ENCODE results near the gene TENT4B. TPM values are rescaled to one million over a fixed set of nuclear protein-coding genes. Genes with fewer than 3 reads are reported as not detected.

The TENT4B gene
- total and polyA plus RNA-seq, 8 donors, result 1.9 to 7.2 (median 5.3) TPM

GRCh38 chr16:50267651-50268050 is 114.5 kb downstream of the TENT4B start:
- Histone ChIP-seq H3K27ac (peak overlapping the region in 1 of 4 donors; percentile 15), H3K4me3 (no peak overlapping the region), H3K4me1 (no peaks in the 10 kb centered on the region), H3K9me3 (no peaks in the 10 kb centered on the region), H3K36me3 (no peaks in the 10 kb centered on the region), H3K27me3 (no peaks in the 10 kb centered on the region)
- DNase-seq (peak in 2 of 6 donors; percentile 24 to 26), ATAC-seq (peak in 1 of 4 donors; percentile 25), FAIRE-seq (no peak)
- 66 to 69% methylated on average over 3 of the region's 3 CpGs for WGBS, 2 donors
- intact Hi-C loops (cut with DNase I), result no loop called here
- TF ChIP-seq, protein P1, sequence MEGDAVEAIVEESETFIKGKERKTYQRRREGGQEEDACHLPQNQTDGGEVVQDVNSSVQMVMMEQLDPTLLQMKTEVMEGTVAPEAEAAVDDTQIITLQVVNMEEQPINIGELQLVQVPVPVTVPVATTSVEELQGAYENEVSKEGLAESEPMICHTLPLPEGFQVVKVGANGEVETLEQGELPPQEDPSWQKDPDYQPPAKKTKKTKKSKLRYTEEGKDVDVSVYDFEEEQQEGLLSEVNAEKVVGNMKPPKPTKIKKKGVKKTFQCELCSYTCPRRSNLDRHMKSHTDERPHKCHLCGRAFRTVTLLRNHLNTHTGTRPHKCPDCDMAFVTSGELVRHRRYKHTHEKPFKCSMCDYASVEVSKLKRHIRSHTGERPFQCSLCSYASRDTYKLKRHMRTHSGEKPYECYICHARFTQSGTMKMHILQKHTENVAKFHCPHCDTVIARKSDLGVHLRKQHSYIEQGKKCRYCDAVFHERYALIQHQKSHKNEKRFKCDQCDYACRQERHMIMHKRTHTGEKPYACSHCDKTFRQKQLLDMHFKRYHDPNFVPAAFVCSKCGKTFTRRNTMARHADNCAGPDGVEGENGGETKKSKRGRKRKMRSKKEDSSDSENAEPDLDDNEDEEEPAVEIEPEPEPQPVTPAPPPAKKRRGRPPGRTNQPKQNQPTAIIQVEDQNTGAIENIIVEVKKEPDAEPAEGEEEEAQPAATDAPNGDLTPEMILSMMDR (IDR thresholded peaks at IDR 0.05), result no peak

DNA sequence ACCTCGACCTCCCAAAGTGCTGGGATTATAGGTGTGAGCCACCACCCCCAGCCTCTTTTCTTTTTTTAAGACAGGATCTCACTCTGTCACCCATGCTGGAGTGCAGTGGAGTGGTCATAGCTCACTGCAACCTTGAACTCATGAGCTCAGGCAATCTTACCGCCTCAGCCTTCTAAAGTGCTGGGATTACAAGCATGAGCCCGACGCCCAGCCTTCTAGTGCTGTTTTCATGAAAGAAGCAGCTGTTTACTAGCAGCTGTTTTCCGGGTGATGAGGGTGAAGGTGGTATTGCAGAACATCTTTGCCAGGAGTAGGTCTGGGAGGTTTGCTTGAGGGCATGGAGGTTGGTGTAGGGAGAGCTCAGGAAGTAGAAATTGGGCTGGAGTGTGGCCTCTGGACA is 115.2 kb downstream of the TENT4B start:
- Histone ChIP-seq H3K36me3 (no peaks in the 10 kb centered on the region), H3K27me3 (no peaks in the 10 kb centered on the region), H3K4me3 (no peak overlapping the region), H3K27ac (no peak overlapping the region), H3K4me1 (no peaks in the 10 kb centered on the region), H3K9me3 (no peaks in the 10 kb centered on the region)
- ATAC-seq (no peak), DNase-seq (peak in 1 of 6 donors; percentile 9), FAIRE-seq (no peak)
- TF ChIP-seq, protein P1 (IDR thresholded peaks at IDR 0.05), result no peak
- intact Hi-C loops (cut with DNase I), result no loop called here
- WGBS, 2 donors, result 71 to 78% methylated on average over 5 of the region's 5 CpGs

DNA sequence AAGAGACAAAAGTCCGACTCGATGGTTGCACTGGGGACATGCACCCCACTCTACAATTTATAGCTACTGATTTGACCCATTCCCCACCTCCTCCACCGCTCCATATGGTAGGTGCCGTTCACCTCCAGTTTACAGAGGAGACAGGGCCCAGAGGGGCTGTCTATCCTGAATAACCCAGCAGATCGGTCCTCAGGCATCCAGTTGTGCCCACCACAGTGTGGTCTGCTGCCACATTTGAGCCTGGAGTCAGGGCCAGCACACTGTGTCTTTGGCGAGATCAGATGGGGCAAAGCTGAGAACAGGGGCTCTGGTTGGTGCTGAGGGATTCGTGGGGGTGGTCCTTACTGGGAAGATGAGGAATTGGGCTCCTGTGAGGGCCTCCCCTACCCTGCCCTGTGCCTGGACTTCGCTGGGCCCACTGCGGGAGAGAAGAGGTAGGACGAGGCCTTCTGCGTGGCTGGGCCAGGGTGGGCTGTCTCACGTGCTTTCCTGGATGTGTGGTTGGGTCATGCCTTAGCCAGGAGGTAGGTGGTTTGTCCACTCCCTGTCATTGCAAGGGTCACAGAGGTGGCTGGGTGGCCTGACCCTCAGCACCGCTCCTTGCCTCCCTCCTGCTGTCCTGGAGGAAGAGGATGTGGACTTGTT is 116.1 kb downstream of the TENT4B start:
- H3K4me1 ChIP-seq, result no peaks in the 10 kb centered on the region
- no peak for FAIRE-seq
- 93 to 96% methylated on average over 13 of the region's 13 CpGs for WGBS, 2 donors

DNA sequence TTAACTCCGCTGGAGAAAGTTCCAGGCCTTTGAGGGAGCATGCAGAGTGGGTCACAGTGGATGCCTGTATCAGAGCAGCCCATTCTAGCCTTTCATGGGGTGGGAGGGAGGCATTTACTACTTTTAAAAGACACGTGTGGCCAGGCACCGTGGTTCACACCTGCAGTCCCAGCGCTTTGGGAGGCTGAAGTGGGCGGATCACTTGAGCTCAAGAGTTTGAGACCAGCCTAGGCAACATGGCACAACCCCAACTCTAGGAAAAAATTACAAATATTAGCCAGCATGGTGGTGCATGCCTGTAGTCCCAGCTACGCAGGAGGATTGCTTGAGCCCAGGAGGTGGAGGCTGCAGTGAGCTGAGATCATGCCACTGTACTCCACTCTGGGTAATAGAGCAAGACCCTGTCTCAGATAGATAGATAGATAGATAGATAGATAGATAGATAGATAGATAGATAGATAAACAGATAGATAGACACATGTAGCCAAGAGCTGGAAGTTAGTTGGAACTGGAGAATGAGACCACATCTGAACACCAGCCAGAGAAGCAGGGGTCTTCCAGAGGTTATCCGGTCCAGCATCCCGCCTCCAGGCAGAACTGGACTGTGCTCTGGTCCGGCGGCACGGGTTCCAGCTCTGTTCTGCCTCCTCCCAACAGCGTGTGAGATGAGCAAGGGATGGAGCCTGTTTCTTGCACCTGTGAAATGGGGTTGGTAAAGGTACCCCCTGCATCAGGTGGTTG is 116.8 kb downstream of the TENT4B start:
- Histone ChIP-seq H3K27me3 (no peaks in the 10 kb centered on the region), H3K4me3 (no peak overlapping the region), H3K4me1 (no peaks in the 10 kb centered on the region), H3K27ac (no peak overlapping the region), H3K36me3 (no peaks in the 10 kb centered on the region), H3K9me3 (no peaks in the 10 kb centered on the region)
- ATAC-seq, result no peak
- FAIRE-seq, result no peak
- intact Hi-C loops (cut with DNase I), result no loop called here
- WGBS, 2 donors, result 78 to 86% methylated on average over 12 of the region's 12 CpGs
- TF ChIP-seq, protein P1 (IDR thresholded peaks at IDR 0.05), result no peak
- DNase-seq, result peak in 2 of 6 donors; percentile 18 to 30

More for the DNA sequence above, 116.1 kb downstream of the TENT4B start:
- H3K27ac ChIP-seq, result no peak overlapping the region
- H3K36me3 ChIP-seq, result no peaks in the 10 kb centered on the region
- H3K27me3 ChIP-seq, result no peaks in the 10 kb centered on the region
- TF ChIP-seq, protein P1 (IDR thresholded peaks at IDR 0.05), result no peak
- no peaks in the 10 kb centered on the region for H3K9me3 ChIP-seq
- intact Hi-C loops (cut with DNase I), result no loop called here
- no peak for ATAC-seq
- no peak overlapping the region for H3K4me3 ChIP-seq
- DNase-seq, result peak in 2 of 6 donors; percentile 42 to 43
